OCI-LY1 (cell line): Measurements from ENCODE around the gene CLUH.

ENCODE experiments used
- EZH2 ChIP-seq: fragments of 200-600 bp; sonication (generic), shearing (Covaris generic); IDR thresholded peaks from 2 replicates; pipeline ENCODE4 v1.8.0; 2017; ENCODE audit warnings: borderline replicate concordance, mixed run types, mild to moderate bottlenecking, antibody characterized with exemption, low read length, moderate library complexity, mixed read lengths
- TF ChIP-seq, protein P1 (sequence below): fragments of 200-600 bp; sonication (generic), shearing (Covaris generic); IDR thresholded peaks from 2 replicates; pipeline ENCODE4 v1.5.1; 2017; ENCODE audit warnings: mild to moderate bottlenecking, antibody characterized with exemption, low read length, moderate library complexity, mixed read lengths

DNA sequence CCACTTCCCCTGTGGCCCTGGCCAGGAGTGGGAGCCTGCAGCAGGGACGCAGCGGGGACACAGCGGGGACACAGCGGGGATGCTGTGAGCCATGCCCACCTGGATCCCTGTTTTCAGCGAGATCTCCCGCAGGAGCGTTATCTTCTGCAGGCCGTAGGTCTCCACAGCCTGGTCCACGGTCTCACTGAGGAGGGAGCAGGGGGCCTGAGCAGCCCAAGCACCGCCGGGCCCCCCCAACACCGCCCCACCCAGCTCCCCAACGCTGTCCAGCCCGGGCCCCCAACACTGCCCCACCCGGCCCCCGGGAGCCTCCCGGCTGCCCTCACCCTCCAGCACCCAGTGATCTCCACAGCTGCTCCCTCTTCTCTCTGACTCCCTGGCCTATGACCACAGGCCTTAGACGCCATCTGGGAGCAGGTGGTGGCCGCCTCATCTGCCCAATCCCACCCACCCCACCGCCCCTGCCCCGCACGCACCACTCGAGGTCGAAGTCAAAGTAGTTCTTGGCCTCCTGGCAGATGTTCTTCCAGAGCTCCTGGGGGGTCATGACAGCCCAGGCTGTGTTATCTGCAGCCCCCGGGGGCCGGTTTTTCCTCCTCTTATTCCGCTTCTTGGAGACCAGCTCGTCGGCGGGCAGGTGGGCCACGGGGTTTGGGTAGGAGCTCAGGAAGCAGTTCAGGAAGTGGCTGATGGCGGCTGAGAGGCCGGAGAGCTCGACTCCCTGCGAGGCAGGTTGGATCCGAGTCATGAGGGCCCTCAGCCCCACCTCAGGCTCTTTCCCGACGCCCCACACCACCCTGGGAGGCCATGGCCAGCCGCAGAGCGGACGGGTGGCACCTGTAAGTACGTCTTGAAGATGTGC is 17.0 kb downstream of the CLUH start:
- TF ChIP-seq, protein P1, sequence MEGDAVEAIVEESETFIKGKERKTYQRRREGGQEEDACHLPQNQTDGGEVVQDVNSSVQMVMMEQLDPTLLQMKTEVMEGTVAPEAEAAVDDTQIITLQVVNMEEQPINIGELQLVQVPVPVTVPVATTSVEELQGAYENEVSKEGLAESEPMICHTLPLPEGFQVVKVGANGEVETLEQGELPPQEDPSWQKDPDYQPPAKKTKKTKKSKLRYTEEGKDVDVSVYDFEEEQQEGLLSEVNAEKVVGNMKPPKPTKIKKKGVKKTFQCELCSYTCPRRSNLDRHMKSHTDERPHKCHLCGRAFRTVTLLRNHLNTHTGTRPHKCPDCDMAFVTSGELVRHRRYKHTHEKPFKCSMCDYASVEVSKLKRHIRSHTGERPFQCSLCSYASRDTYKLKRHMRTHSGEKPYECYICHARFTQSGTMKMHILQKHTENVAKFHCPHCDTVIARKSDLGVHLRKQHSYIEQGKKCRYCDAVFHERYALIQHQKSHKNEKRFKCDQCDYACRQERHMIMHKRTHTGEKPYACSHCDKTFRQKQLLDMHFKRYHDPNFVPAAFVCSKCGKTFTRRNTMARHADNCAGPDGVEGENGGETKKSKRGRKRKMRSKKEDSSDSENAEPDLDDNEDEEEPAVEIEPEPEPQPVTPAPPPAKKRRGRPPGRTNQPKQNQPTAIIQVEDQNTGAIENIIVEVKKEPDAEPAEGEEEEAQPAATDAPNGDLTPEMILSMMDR, result no peak
- TF ChIP-seq EZH2, result no peak
